DMS153 treated with DMSO at 0.1 percent for 48 hours (cell line): ENCODE measurements around the gene PIM2.
A peak's percentile ranks its signal among the peaks of the same experiment; 100 is the strongest.

ENCODE experiments used
- DNase-seq: peaks from one replicate; lab custom pipeline; 2025; ENCODE audit not compliant: unreplicated experiment; lab: John Stamatoyannopoulos, UW

PIM2 gene

GRCh38 chrX:48936429-48937053 is 17.7 kb upstream of the PIM2 start:
- DNase-seq: no peak

- no peak for DNase-seq
Observed at GRCh38 chrX:48935301-48935670, 16.5 kb upstream of the PIM2 start.

- no peak for DNase-seq
Observed at GRCh38 chrX:48934581-48935300, 15.9 kb upstream of the PIM2 start.

GRCh38 chrX:48933757-48934156 is 14.9 kb upstream of the PIM2 start:
- DNase-seq: no peak

- DNase-seq: no peak
Observed at GRCh38 chrX:48927736-48928382, 9.0 kb upstream of the PIM2 start.

- DNase-seq: no peak
Observed at GRCh38 chrX:48927123-48927522, 8.3 kb upstream of the PIM2 start.

- no peak for DNase-seq
Observed at GRCh38 chrX:48924270-48924669, 5.4 kb upstream of the PIM2 start.

GRCh38 chrX:48923771-48924170 is 4.9 kb upstream of the PIM2 start:
- DNase-seq: no peak

- no peak for DNase-seq
Observed at GRCh38 chrX:48920718-48921104, 1.9 kb upstream of the PIM2 start.

GRCh38 chrX:48919947-48920717 is 1.3 kb upstream of the PIM2 start:
- DNase-seq: no peak

GRCh38 chrX:48919360-48919841 is 577 bp upstream of the PIM2 start:
- no peak for DNase-seq

GRCh38 chrX:48918301-48918642 is 552 bp downstream of the PIM2 start:
- DNase-seq: peak; percentile 6

GRCh38 chrX:48917139-48918001 is 1.5 kb downstream of the PIM2 start:
- DNase-seq: peak; percentile 55

- no peak for DNase-seq
Observed at GRCh38 chrX:48914593-48915493, 4.0 kb downstream of the PIM2 start.

- no peak for DNase-seq
Observed at GRCh38 chrX:48913605-48914366, 5.0 kb downstream of the PIM2 start.

GRCh38 chrX:48911412-48912182 is 7.2 kb downstream of the PIM2 start, which contains the start of gene SLC35A2:
TSS of gene SLC35A2 (minus strand) at chrX:48911646. CDS start at chrX:48911636, 10 bp downstream.
- peak; percentile 34 for DNase-seq

- DNase-seq: no peak
Observed at GRCh38 chrX:48910926-48911411, 7.9 kb downstream of the PIM2 start.
